ENCODE results near the gene TSPAN12.

DNA sequence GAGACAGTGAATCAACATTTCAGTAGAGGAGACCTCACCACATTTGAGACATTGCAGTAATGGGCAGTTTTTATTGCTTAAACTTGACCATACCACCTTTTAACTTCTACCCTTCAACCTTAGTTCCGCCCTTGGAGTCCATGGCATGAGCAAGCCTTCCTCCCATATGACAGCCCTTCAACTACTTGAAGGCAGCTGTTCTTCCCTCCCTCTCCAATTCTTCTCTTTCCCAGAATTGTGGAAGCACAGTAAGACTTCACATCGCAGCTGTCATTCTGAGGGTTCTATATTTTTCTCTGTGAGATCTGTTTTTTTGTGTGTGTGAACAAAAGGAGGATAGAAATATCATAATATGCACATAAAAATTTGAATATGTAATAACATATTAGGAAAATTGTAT lies 2.2 kb upstream of the TSPAN12 start:
- TF ChIP-seq BACH2 (CRISPR knock-in tag; IDR thresholded peaks at IDR 0.05; ENCODE audit: borderline replicate concordance) = no peak
- TF ChIP-seq, protein P1, sequence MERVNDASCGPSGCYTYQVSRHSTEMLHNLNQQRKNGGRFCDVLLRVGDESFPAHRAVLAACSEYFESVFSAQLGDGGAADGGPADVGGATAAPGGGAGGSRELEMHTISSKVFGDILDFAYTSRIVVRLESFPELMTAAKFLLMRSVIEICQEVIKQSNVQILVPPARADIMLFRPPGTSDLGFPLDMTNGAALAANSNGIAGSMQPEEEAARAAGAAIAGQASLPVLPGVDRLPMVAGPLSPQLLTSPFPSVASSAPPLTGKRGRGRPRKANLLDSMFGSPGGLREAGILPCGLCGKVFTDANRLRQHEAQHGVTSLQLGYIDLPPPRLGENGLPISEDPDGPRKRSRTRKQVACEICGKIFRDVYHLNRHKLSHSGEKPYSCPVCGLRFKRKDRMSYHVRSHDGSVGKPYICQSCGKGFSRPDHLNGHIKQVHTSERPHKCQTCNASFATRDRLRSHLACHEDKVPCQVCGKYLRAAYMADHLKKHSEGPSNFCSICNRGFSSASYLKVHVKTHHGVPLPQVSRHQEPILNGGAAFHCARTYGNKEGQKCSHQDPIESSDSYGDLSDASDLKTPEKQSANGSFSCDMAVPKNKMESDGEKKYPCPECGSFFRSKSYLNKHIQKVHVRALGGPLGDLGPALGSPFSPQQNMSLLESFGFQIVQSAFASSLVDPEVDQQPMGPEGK (CRISPR knock-in tag; IDR thresholded peaks at IDR 0.05; ENCODE audit: borderline replicate concordance) = no peak
- TF ChIP-seq SNAI2 (CRISPR knock-in tag; IDR thresholded peaks at IDR 0.05) = no peak
- no peak for TF ChIP-seq ARNTL (CRISPR knock-in tag; IDR thresholded peaks at IDR 0.05; ENCODE audit: borderline replicate concordance, low read depth)

All from SK-N-SH treated with all-trans-retinoic acid at 6 μM for 48 hours (cell line).